GM20431 (cell line): ENCODE measurements around the gene CACNA2D3.

Experiments
- in situ Hi-C: fragments of 300-500 bp; cut with MseI, MboI; formaldehyde crosslinking; loops from one replicate; pipeline ENCODE4 v1.15.0; 2020; ENCODE audit warnings: low sequenced_read_pairs; ENCODE audit not compliant: unreplicated experiment

Gene CACNA2D3

DNA sequence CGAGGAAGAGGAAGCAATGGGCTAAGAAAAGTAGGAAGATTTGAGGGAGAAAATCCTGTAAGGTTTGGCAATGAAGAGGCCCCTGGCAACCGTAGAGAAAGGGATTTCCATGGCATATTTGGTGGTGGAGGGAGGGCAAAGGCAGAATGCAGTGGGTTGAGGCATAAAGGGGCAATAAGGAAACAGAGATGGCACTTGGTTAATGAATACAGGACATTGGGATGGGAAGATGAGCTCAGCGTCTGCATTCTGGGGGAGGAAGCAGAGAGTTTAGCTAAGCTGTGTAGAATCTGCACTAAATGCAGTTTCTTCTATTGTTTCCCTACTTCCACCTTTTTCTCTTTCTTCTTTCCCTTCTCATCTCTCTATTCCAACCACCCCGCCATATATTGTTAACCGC lies 721.9 kb downstream of the CACNA2D3 start:
- in situ Hi-C loops = no loop called here

DNA sequence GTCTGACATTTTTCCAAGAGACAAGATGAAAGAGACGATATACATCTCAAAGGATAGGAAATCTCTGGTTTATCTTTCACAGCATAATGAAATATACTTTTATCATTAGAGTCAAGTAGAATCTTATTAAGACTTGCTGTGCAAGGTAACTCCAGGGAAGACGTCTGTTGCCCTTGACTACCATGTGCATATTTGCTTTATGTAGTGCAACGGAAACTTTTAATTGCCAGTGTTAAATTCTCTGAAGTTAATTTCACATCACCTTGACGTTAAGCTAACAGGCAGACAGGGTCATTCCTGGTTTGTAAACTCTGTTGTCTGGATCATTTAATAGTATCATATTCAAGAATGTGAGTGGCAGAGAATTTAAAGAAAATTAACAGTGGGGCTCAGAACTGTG lies 722.7 kb downstream of the CACNA2D3 start:
- in situ Hi-C loops = no loop called here

- in situ Hi-C loops = no loop called here
Measured at GRCh38 chr3:54845551-54845950, 723.2 kb downstream of the CACNA2D3 start.

DNA sequence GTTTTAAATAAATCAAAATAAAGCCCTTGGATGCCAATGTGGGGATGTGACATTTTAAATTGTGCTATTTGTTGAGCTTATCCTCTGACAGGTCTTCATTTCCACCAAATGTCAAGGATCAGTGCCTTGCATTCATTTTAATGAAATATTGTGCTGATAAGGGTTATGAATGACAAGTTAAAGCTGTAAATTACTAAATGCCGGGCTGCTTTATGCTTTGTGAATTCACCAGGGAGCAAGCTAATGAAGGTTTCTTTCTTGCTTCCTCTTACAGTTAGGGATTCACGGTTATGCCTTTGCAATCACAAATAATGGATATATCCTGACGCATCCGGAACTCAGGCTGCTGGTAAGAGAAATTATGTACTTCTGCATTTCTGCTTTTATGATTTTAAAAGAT lies 723.8 kb downstream of the CACNA2D3 start:
- in situ Hi-C loops = no loop called here

DNA sequence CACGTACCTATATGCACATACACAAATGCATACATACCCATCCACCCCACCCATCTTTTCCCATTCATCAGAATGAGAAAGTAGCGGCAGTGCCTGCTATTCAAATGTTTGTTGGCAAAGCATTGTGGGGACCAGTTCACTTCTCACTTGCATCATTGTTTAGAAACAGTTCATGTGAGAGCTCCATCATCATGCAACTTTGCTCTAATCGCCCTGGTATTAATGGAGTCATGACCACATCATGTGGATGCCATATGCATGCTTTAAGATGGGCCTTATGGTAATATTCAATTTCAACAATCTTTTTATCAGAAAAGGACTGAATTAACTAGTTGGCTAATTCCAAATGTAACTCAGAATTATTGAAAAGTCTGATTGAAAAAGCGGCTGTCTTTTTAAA lies 725.0 kb downstream of the CACNA2D3 start:
- in situ Hi-C loops = no loop called here

GRCh38 chr3:54849360-54849759 lies 727.0 kb downstream of the CACNA2D3 start:
- in situ Hi-C loops = no loop called here

- in situ Hi-C loops = loop anchor here (25.0 kb wide), 1 partner anchor 1412 kb away; no protein-coding TSS in a partner anchor
Measured at GRCh38 chr3:54850484-54851018, 728.2 kb downstream of the CACNA2D3 start.

DNA sequence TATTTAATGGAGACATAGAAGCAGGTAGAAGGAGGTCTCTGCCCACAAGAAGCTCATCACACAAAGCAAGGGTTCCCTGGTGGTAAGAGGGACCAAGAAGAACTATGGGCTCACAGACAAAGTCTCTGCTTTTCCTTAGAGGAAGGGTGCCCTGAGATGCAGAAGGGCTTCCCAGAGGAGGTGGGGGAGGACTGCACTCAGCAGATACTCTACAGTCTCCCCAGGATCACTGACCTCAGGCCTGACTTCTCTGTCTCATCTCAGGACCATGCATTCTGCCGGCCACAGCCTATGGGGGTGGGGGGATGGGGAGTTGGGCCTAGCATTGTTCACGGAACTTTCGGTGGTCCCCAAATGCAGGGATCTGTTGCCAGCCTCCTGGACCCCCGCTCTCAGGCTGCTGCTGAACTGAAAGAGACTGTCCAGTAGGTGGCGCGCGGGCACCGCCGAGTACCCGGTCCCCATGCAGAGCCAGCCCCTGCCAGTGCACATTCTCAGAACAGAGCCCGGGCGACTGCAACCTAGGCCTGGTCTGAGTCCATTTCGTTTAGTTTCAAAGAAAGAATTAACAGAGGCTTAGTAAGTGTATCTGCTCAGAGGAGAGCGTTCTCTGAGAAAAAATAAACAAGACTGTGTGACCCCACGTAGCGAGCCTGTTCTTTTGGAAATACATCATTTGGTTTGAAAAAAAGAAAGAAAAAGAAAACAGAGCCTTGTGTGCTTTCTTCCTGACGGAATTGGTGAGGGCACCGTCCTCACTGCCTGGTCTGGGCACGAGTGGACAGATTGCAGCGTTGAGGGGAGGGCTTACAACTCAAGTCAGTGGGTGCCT lies 731.4 kb downstream of the CACNA2D3 start:
- in situ Hi-C loops = loop anchor here (25.0 kb wide), 1 partner anchor 1409 kb away; no protein-coding TSS in a partner anchor

GRCh38 chr3:54856271-54856670 lies 733.9 kb downstream of the CACNA2D3 start:
- in situ Hi-C loops = loop anchor here (25.0 kb wide), 1 partner anchor 1406 kb away; no protein-coding TSS in a partner anchor

GRCh38 chr3:54857343-54857742 lies 735.0 kb downstream of the CACNA2D3 start:
- in situ Hi-C loops = loop anchor here (25.0 kb wide), 1 partner anchor 1405 kb away; no protein-coding TSS in a partner anchor

DNA sequence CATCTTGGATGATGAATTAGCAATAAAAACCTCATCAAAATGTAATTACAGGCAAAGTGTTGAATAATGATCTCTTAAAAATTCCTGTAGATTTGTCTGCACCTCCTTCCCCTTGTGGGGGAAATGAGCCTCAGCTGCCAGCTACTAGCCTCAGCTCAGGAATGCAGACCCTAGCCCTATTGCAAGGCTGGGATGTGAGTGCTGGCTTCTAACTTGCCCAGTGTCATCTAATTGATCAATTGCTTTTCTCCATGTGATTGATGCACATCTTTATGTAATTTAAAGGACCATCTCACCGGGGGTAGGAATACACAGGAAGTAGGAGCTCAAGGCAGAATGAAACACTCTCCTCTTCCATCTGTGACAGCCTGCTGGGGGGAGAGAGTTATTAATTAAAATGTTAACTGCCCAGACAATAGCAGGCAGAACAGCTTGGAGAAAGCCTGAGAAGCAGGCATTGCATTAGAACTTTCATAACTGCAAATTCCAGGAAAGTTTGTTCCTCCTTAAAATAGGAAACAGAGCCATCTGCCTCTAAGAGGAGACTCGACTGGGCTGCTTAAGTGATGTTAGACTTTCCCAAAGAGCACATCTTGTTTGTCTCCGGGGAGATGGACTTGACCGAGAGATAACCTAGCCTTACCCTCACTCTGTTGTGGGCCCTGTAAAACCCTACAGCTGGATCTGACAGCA lies 735.9 kb downstream of the CACNA2D3 start:
- in situ Hi-C loops = loop anchor here (25.0 kb wide), 1 partner anchor 1404 kb away; no protein-coding TSS in a partner anchor

DNA sequence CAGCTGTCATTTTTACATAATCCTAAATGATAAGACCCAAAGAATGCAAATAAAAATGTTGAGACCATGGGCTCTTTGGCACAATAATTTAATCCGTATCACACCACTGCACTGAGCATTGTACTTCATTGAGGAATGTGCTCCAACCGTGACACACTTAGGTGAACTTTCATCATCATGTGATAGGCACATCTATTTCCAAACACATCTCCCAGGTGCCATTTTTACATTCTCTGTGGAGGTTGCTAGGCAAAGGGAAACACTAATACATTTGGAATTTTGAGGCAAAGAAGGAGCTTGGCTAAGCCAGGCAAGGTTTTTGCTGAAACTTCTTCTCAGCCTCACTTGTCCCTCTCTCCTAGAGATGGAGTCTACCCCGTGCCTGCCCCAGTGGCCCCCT lies 736.8 kb downstream of the CACNA2D3 start:
- in situ Hi-C loops = loop anchor here (25.0 kb wide), 1 partner anchor 1403 kb away; no protein-coding TSS in a partner anchor

GRCh38 chr3:54861248-54862067 lies 739.1 kb downstream of the CACNA2D3 start:
- in situ Hi-C loops = loop anchor here (25.0 kb wide), 1 partner anchor 1401 kb away; no protein-coding TSS in a partner anchor

DNA sequence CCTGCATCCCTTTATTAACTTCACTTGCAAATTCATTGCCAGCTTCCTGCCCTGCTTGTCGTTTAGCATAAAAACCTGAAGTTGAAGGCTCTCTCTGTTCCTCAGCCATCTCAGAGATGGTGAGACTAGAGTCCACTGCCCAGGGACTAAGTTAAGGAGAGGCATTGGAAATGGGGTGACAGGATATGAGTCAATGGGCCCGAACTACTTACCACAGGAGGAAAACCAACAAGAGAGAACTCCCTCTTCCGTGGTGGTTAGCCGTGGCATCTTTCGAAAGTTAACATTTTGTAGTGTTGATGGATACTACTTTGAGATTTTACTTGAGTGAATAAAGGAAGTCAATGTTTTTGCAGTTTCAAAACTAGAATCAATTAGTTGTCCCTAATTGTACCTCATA lies 740.2 kb downstream of the CACNA2D3 start:
- in situ Hi-C loops = loop anchor here (25.0 kb wide), 1 partner anchor 1400 kb away; no protein-coding TSS in a partner anchor

GRCh38 chr3:54863366-54863765 lies 741.0 kb downstream of the CACNA2D3 start:
- in situ Hi-C loops = loop anchor here (25.0 kb wide), 1 partner anchor 1399 kb away; no protein-coding TSS in a partner anchor

DNA sequence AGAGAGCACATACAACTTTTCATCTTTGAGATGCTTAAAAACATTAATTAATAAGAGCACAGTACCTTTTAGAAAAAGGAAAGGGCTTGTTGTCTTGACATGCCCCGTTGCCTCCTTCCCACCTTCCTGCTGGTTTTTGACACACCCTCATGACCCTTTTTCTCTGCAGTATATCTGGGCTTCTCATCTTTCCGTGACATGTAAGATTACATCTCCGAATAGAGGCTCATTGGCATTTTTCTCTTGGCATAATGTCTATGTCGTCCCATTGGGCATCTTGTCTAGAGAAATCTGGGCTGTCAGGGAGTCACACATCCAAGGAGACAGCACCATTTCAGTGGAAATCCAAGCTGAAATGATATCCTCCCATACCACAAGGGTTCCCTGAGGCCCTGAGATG lies 741.4 kb downstream of the CACNA2D3 start:
- in situ Hi-C loops = loop anchor here (25.0 kb wide), 1 partner anchor 1399 kb away; no protein-coding TSS in a partner anchor

- in situ Hi-C loops = loop anchor here (25.0 kb wide), 1 partner anchor 1397 kb away; no protein-coding TSS in a partner anchor
Measured at GRCh38 chr3:54865316-54865715, 743.0 kb downstream of the CACNA2D3 start.

- in situ Hi-C loops = loop anchor here (25.0 kb wide), 1 partner anchor 1396 kb away; no protein-coding TSS in a partner anchor
Measured at GRCh38 chr3:54866251-54866650, 743.9 kb downstream of the CACNA2D3 start.

DNA sequence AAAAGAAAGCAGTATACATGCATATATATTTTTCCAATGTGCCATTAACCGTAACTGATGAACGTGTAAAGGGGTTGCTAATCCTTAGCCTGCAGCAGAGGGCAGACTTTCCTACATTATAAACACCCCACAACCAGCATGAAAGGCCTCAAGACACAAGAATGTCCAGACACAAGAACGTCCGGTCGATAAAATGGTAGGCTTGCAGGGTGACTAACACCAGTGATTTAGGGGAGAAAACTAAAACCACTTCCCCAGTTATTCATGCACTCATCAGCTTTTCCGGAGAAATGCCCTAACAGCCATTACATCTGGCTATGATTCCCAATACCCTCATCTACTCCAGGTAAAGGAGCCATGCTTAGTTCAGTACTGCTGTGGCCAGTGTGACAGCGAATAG lies 748.1 kb downstream of the CACNA2D3 start:
- in situ Hi-C loops = loop anchor here (25.0 kb wide), 1 partner anchor 1392 kb away; no protein-coding TSS in a partner anchor
